ENCODE data around the gene EIF4E2.

The EIF4E2 gene

GRCh38 chr2:232592772-232593395 lies 42.4 kb downstream of the EIF4E2 start:
- Histone ChIP-seq H3K27me3 (ENCODE audit: low read depth) (no peaks in the 10 kb centered on the region), H3K4me3 (no peak overlapping the region), H3K9me3 (no peaks in the 10 kb centered on the region), H3K4me1 (peaks cover 9% of the 10 kb centered on the region), H3K36me3 (replicated peaks) (no peaks in the 10 kb centered on the region)
- in situ Hi-C loops (cut with MboI; ENCODE audit: low sequenced_read_pairs), result no loop called here
- DNase-seq (ENCODE audit: low spot score in 2 of 2), result no peak

DNA sequence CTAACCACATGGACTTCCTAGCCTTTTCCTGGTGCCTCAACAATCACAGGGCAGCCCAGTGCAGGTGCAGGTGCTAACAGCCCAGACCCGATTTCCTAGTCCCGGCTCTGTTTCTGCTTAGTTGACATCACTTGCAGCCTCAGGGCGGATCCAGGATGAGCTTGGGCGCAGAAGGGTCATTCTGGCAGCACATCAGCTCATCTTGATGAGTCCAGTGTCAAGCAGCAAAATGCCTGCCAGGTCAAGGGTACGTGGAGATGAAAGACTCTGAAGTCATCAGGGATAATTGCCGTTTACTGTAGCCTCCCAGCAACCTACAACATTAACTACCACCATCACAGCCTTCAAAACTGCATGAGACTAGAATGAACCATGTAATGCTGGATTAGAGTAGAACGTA lies 43.5 kb downstream of the EIF4E2 start:
- H3K27me3 ChIP-seq (ENCODE audit: low read depth), result no peaks in the 10 kb centered on the region
- H3K4me3 ChIP-seq, result no peak overlapping the region
- no peaks in the 10 kb centered on the region for H3K9me3 ChIP-seq
- H3K36me3 ChIP-seq (replicated peaks), result no peaks in the 10 kb centered on the region
- peaks cover 9% of the 10 kb centered on the region for H3K4me1 ChIP-seq
- DNase-seq (ENCODE audit: low spot score in 2 of 2), result no peak
- in situ Hi-C loops (cut with MboI; ENCODE audit: low sequenced_read_pairs), result no loop called here

DNA sequence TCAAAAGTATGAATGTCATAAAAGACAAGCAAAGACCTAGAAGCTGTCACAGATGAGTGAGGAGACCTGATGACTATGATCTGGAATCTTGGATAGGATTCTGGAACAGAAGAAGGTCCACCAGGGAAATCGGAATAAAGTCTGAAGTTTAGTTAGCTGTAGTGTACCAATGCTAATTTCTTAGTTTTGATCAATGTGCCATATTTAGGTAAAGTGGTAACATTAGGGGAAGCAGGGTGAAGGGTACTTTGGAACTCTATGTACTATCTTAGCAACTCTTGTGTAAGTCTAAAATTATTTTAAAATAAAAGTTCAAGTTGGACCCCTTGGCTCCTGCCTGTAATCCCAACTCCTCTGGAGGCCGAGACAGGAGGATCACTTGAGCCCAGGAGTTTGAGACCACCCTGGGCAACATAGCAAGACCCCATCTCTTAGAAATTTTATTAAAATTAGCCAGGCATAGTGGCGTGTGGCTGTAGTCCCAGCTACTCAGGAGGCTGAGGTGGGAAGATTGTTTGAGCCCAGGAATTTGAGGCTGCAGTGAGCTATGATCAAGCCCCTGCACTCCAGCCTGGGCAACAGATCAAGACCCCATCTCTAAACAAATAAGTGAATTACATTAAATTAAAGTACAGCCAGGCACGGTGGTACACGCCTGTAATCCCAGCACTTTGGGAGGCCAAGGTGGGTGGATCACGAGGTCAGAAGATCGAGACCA lies 47.0 kb downstream of the EIF4E2 start:
- in situ Hi-C loops (cut with MboI; ENCODE audit: low sequenced_read_pairs), result no loop called here
- Histone ChIP-seq H3K4me3 (no peak overlapping the region), H3K9me3 (no peaks in the 10 kb centered on the region), H3K36me3 (replicated peaks) (no peaks in the 10 kb centered on the region), H3K4me1 (no peaks in the 10 kb centered on the region), H3K27me3 (ENCODE audit: low read depth) (no peaks in the 10 kb centered on the region)
- DNase-seq (ENCODE audit: low spot score in 2 of 2), result no peak

DNA sequence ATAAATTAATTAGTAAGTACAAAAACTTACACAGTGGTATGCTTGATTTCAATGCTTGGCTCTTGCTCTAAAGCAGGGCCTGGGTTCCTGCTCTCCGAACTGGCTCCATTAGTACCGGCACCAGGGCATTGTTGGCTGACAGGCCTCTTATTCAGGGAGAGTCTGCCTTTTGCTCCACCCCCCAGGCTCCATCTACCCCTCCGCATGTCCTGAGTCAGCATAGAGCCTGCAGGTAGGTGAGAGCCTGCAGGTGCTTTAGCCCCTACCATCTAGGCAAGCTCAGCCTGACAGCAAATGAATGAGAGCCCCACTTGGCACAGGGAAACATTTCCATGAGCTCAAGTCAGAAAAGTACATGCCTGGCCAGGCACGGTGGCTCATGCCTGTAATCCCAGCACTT lies 47.8 kb downstream of the EIF4E2 start:
- Histone ChIP-seq H3K4me3 (no peak overlapping the region), H3K36me3 (replicated peaks) (no peaks in the 10 kb centered on the region), H3K4me1 (no peaks in the 10 kb centered on the region), H3K27me3 (ENCODE audit: low read depth) (no peaks in the 10 kb centered on the region), H3K9me3 (no peaks in the 10 kb centered on the region)
- DNase-seq (ENCODE audit: low spot score in 2 of 2), result no peak
- in situ Hi-C loops (cut with MboI; ENCODE audit: low sequenced_read_pairs), result no loop called here

DNA sequence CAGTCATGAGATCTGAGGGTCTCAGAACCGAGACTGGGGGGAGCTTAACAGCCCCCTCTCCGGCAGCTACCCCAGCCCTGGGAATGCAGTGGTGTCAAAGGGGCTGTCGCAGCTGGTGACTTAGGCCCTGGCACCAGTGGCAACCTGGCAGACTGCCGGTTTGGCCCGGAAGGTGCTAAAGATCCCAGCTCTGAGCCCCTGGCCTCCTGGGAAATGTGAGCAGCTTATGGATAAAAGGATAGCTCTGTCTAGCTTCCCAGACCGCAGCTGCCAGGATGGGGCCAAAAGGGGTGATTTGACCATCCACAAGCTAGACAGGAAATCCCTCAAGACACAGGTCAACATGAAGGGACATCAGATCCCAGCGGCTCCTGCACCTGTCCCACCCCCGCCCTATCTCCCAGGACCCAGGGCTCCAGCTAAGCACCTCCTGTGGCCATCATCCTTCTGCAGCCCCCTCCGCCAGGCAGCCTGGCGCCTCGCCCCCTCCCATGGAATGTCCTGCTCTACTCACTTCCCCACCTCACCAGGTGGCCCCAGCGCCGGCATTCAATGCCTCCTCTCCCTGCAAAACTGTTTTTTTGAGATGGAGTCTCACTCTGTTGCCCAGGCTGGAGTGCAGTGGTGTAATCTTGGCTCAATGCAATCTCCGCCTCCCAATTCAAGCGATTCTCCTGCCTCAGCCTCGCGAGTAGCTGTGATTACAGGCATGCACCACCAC lies 49.7 kb downstream of the EIF4E2 start:
- in situ Hi-C loops (cut with MboI; ENCODE audit: low sequenced_read_pairs), result loop anchor here (10.0 to 25.0 kb wide), 2 partner anchors 437 to 655 kb away; partner anchors contain the start of genes ATG16L1 and NEU2
- Histone ChIP-seq H3K9me3 (no peaks in the 10 kb centered on the region), H3K27me3 (ENCODE audit: low read depth) (no peaks in the 10 kb centered on the region), H3K36me3 (replicated peaks) (no peaks in the 10 kb centered on the region), H3K4me1 (no peaks in the 10 kb centered on the region), H3K4me3 (no peak overlapping the region)
- no peak for DNase-seq (ENCODE audit: low spot score in 2 of 2)

DNA sequence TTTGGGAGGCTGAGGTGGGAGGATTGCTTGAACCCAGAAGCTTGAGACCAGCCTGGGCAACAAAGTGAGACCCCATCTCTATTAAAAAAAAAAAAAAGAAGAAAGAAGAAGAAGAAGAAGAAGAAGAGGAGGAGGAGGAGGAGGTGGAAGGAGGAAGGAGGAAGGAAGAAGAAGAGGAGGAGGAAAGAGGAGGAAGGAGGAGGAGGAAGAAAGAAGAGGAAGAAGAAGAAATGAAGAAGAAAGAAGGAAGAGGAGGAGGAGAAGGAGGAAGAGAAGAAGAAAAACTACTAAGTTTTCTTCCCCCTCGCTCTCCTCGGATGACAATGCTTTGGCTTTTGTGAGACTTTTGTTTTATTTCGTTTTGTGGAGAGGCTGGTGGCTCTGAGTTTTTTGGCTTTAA lies 52.8 kb downstream of the EIF4E2 start:
- H3K36me3 ChIP-seq (replicated peaks), result no peaks in the 10 kb centered on the region
- H3K9me3 ChIP-seq, result no peaks in the 10 kb centered on the region
- no peak for DNase-seq (ENCODE audit: low spot score in 2 of 2)
- no peaks in the 10 kb centered on the region for H3K27me3 ChIP-seq (ENCODE audit: low read depth)
- in situ Hi-C loops (cut with MboI; ENCODE audit: low sequenced_read_pairs), result loop anchor here (10.0 to 25.0 kb wide), 2 partner anchors 434 to 652 kb away; partner anchors contain the start of genes ATG16L1 and NEU2
- H3K4me3 ChIP-seq, result no peak overlapping the region
- H3K4me1 ChIP-seq, result peaks cover 3% of the 10 kb centered on the region; the same call in 1 of the 2 replicates

- Histone ChIP-seq H3K36me3 (replicated peaks) (no peaks in the 10 kb centered on the region), H3K27me3 (ENCODE audit: low read depth) (no peaks in the 10 kb centered on the region), H3K4me3 (no peak overlapping the region), H3K4me1 (peaks cover 3% of the 10 kb centered on the region; the same call in 1 of the 2 replicates), H3K9me3 (no peaks in the 10 kb centered on the region)
- in situ Hi-C loops (cut with MboI; ENCODE audit: low sequenced_read_pairs), result loop anchor here (10.0 to 25.0 kb wide), 2 partner anchors 433 to 650 kb away; partner anchors contain the start of genes ATG16L1 and NEU2
- DNase-seq (ENCODE audit: low spot score in 2 of 2), result no peak
Measured at GRCh38 chr2:232604535-232604934, 54.0 kb downstream of the EIF4E2 start.

DNA sequence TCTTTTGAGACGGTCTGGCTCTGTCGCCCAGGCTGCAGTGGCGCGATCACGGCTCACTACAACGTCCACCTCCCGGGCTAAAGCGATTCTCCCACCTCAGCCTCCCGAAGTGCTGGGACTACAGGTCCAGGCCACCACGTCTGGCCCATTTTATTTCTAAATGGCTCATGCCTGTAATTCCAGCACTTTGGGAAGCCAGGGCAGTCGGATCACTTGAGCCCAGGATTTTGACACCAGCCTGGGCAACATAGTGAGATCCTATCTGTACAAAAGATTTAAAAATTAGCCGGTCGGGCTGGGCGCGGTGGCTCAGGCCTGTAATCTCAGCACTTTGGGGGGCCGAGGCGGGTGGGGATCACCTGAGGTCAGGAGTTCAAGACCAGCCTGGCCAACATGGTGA lies 56.5 kb downstream of the EIF4E2 start:
- peaks cover 8% of the 10 kb centered on the region; the same call in 1 of the 2 replicates for H3K4me1 ChIP-seq
- in situ Hi-C loops (cut with MboI; ENCODE audit: low sequenced_read_pairs), result loop anchor here (10.0 to 25.0 kb wide), 2 partner anchors 430 to 648 kb away; partner anchors contain the start of genes ATG16L1 and NEU2
- H3K36me3 ChIP-seq (replicated peaks), result no peaks in the 10 kb centered on the region
- H3K27me3 ChIP-seq (ENCODE audit: low read depth), result no peaks in the 10 kb centered on the region
- no peaks in the 10 kb centered on the region for H3K9me3 ChIP-seq
- no peak for DNase-seq (ENCODE audit: low spot score in 2 of 2)
- H3K4me3 ChIP-seq, result no peak overlapping the region

GRCh38 chr2:232609607-232610006 lies 59.1 kb downstream of the EIF4E2 start:
- no peak for DNase-seq (ENCODE audit: low spot score in 2 of 2)
- in situ Hi-C loops (cut with MboI; ENCODE audit: low sequenced_read_pairs), result loop anchor here (10.0 to 25.0 kb wide), 2 partner anchors 428 to 645 kb away; partner anchors contain the start of genes ATG16L1 and NEU2

GRCh38 chr2:232610081-232610480 lies 59.6 kb downstream of the EIF4E2 start:
- no peaks in the 10 kb centered on the region for H3K27me3 ChIP-seq (ENCODE audit: low read depth)
- in situ Hi-C loops (cut with MboI; ENCODE audit: low sequenced_read_pairs), result loop anchor here (25.0 kb wide), 1 partner anchor 427 kb away; the partner anchor contains the start of gene NEU2
- H3K4me1 ChIP-seq, result peaks cover 8% of the 10 kb centered on the region; the same call in 1 of the 2 replicates
- no peak overlapping the region for H3K4me3 ChIP-seq
- no peaks in the 10 kb centered on the region for H3K36me3 ChIP-seq (replicated peaks)
- H3K9me3 ChIP-seq, result no peaks in the 10 kb centered on the region
- DNase-seq (ENCODE audit: low spot score in 2 of 2), result no peak

More at GRCh38 chr2:232609607-232610006, 59.1 kb downstream of the EIF4E2 start:
- no peaks in the 10 kb centered on the region for H3K9me3 ChIP-seq
- no peaks in the 10 kb centered on the region for H3K36me3 ChIP-seq (replicated peaks)
- no peaks in the 10 kb centered on the region for H3K27me3 ChIP-seq (ENCODE audit: low read depth)
- H3K4me3 ChIP-seq, result no peak overlapping the region
- peaks cover 8% of the 10 kb centered on the region; the same call in 1 of the 2 replicates for H3K4me1 ChIP-seq

DNA sequence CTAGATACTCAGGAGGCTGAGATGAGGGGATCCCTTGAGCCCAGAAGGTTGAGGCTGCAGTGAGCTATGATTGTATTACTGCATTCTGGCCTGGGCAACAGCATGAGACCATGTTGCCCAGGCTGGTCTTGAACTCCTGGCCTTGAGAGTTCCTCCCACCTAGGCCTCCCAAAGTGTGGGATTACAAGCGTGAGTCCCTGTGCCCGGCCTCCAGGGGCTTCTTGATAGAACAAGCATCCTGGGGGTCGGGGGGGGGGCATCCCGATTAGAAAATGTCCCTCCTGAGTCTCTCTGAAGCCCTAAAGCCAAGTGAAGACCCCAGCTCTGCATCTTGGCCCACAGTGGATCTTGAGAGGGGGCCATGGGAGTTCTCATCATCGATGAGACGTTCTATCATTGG lies 60.6 kb downstream of the EIF4E2 start:
- H3K4me3 ChIP-seq, result no peak overlapping the region
- in situ Hi-C loops (cut with MboI; ENCODE audit: low sequenced_read_pairs), result loop anchor here (25.0 kb wide), 1 partner anchor 426 kb away; the partner anchor contains the start of gene NEU2
- no peaks in the 10 kb centered on the region for H3K9me3 ChIP-seq
- DNase-seq (ENCODE audit: low spot score in 2 of 2), result no peak
- no peaks in the 10 kb centered on the region for H3K36me3 ChIP-seq (replicated peaks)
- peaks cover 5% of the 10 kb centered on the region; the same call in 1 of the 2 replicates for H3K4me1 ChIP-seq
- no peaks in the 10 kb centered on the region for H3K27me3 ChIP-seq (ENCODE audit: low read depth)

- Histone ChIP-seq H3K36me3 (replicated peaks) (no peaks in the 10 kb centered on the region), H3K4me3 (no peak overlapping the region), H3K9me3 (no peaks in the 10 kb centered on the region), H3K4me1 (peaks cover 5% of the 10 kb centered on the region; the same call in 1 of the 2 replicates), H3K27me3 (ENCODE audit: low read depth) (no peaks in the 10 kb centered on the region)
- DNase-seq (ENCODE audit: low spot score in 2 of 2), result peak; percentile 41 to 91
- in situ Hi-C loops (cut with MboI; ENCODE audit: low sequenced_read_pairs), result loop anchor here (25.0 kb wide), 1 partner anchor 426 kb away; the partner anchor contains the start of gene NEU2
Measured at GRCh38 chr2:232611559-232612218, 61.2 kb downstream of the EIF4E2 start.
